ENCODE results near the gene MT3.
"Not testable (repeated sequence)": the region's sequence is repeated elsewhere in the genome, so short reads cannot be mapped to it uniquely, and the experiment has no call there.

The MT3 gene

GRCh38 chr16:56580391-56581048, 8.8 kb upstream of the MT3 start:
- no peak for DNase-seq

GRCh38 chr16:56582911-56583310, 6.4 kb upstream of the MT3 start:
- not testable (repeated sequence) for DNase-seq

- no peak for DNase-seq
These were observed 5.8 kb upstream of the MT3 start for GRCh38 chr16:56583351-56584168.

GRCh38 chr16:56584276-56584675, 5.1 kb upstream of the MT3 start:
- no peak for DNase-seq

GRCh38 chr16:56588781-56589140, 567 bp upstream of the MT3 start:
- no peak for DNase-seq

GRCh38 chr16:56591377-56592060, 2.2 kb downstream of the MT3 start:
- DNase-seq, result no peak

GRCh38 chr16:56593573-56594291, 4.4 kb downstream of the MT3 start:
- DNase-seq, result no peak

- no peak for DNase-seq
These were observed 4.9 kb downstream of the MT3 start for GRCh38 chr16:56594292-56594619.

GRCh38 chr16:56600398-56600999, 11.2 kb downstream of the MT3 start:
- peak; percentile 51 to 83 for DNase-seq

- no peak for DNase-seq
These were observed 12.0 kb downstream of the MT3 start for GRCh38 chr16:56601325-56601724.

- DNase-seq, result peak; percentile 41 to 43
These were observed 14.3 kb downstream of the MT3 start for GRCh38 chr16:56603589-56603988.

- DNase-seq, result no peak
These were observed 15.6 kb downstream of the MT3 start for GRCh38 chr16:56604966-56605365.

GRCh38 chr16:56605475-56605874, 16.1 kb downstream of the MT3 start:
- no peak for DNase-seq

GRCh38 chr16:56606071-56606475, 16.7 kb downstream of the MT3 start:
- DNase-seq, result no peak

GRCh38 chr16:56606476-56607108, 17.3 kb downstream of the MT3 start:
- no peak for DNase-seq

GRCh38 chr16:56607109-56607618, 17.8 kb downstream of the MT3 start:
- no peak for DNase-seq

- DNase-seq, result no peak
These were observed 18.3 kb downstream of the MT3 start for GRCh38 chr16:56607675-56608042.

- DNase-seq, result peak; percentile 86 to 93
These were observed 18.9 kb downstream of the MT3 start, which contains the start of gene MT2A for GRCh38 chr16:56608043-56608875. Gene MT2A, plus strand, starts transcription at chr16:56608584. Its CDS starts 72 bp downstream, at chr16:56608656.

GRCh38 chr16:56608876-56609462, 19.6 kb downstream of the MT3 start:
- DNase-seq, result no peak

- peak; percentile 46 to 47 for DNase-seq
These were observed 20.2 kb downstream of the MT3 start for GRCh38 chr16:56609463-56609921.
